Thyroid gland (tissue), 4 donors: ENCODE measurements around the gene EPB41.

Source experiments
- POLR2A ChIP-seq, 2 donors: fragments of 450-650 bp; IDR thresholded peaks; one replicate each; pipeline ENCODE4 v1.6.1; 2017; ENCODE audit warnings: antibody characterized with exemption in 2 of 2, mild to moderate bottlenecking in 2 of 2, moderate library complexity in 1 of 2
- TF ChIP-seq, protein P1 (sequence below), 6 experiments: fragments of 200-600 bp in 3 of 6; fragments of 450-650 bp in 3 of 6; sonication (generic) in 3 of 6; IDR thresholded peaks; one replicate each; pipeline ENCODE4 v1.5.1; 2016 to 2019; ENCODE audit warnings: antibody characterized with exemption in 6 of 6, mild to moderate bottlenecking in 2 of 6, inconsistent platforms in 1 of 6, moderate library complexity in 1 of 6

DNA sequence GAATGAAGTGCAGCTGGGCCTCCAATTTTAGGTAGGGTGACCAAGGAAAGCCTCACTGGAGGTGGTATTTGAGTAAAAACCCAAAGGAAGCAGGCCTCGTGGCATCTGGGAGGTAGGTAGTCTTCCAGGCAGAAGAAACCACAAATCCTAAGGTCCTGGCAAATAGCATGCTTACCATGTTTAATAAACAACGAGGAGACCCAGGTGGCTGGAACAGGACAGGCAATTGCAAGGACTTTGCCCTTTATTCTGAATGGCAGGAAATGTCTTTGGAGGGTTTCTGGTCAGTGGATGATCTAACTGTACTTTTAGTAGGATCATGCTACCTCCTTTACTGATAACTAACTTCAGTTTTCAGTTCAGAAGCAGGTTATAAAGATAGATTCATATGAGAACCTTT lies 52.2 kb downstream of the EPB41 start:
- no peak for TF ChIP-seq POLR2A (IDR thresholded peaks at IDR 0.05)
- TF ChIP-seq, protein P1, sequence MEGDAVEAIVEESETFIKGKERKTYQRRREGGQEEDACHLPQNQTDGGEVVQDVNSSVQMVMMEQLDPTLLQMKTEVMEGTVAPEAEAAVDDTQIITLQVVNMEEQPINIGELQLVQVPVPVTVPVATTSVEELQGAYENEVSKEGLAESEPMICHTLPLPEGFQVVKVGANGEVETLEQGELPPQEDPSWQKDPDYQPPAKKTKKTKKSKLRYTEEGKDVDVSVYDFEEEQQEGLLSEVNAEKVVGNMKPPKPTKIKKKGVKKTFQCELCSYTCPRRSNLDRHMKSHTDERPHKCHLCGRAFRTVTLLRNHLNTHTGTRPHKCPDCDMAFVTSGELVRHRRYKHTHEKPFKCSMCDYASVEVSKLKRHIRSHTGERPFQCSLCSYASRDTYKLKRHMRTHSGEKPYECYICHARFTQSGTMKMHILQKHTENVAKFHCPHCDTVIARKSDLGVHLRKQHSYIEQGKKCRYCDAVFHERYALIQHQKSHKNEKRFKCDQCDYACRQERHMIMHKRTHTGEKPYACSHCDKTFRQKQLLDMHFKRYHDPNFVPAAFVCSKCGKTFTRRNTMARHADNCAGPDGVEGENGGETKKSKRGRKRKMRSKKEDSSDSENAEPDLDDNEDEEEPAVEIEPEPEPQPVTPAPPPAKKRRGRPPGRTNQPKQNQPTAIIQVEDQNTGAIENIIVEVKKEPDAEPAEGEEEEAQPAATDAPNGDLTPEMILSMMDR (IDR thresholded peaks at IDR 0.05): no peak
